IMR-90 (cell line): ENCODE data around the gene INPP5B. TPM values are rescaled to one million over a fixed set of nuclear protein-coding genes. Genes with fewer than 3 reads are reported as not detected.
"Not testable (repeated sequence)": the region's sequence is repeated elsewhere in the genome, so short reads cannot be mapped to it uniquely, and the experiment has no call there.

Source experiments
- ATAC-seq: fragments of 200-7000 bp; cut with Tn5 transposase; 2 replicates; pipeline ENCODE4 v1.9.1; 2020; ENCODE audit warnings: low read depth, mild to moderate bottlenecking, moderate library complexity
- BruUV-seq: library from RNA; stranded (reverse); fragments of 400-500 nt; replicated peaks from 2 replicates; lab custom pipeline; 2021; lab: Mats Ljungman, UMichigan
- CTCF ChIA-PET: fragments of 300-600 bp; formaldehyde crosslinking; extraction: SDS; loops from one replicate; lab custom pipeline; 2021; ENCODE audit warnings: antibody characterized with exemption; lab: Yijun Ruan, JAX
- POLR2A ChIA-PET: fragments of 300-600 bp; sonication (Branson Sonifier 250); formaldehyde crosslinking; loops from one replicate; lab custom pipeline; 2022; ENCODE audit warnings: antibody characterized with exemption; ENCODE audit not compliant: unreplicated experiment; lab: Charles Lee
- DNase-seq: peaks from one replicate; pipeline ENCODE4 v3.0.0; 2013
- H2AFZ ChIP-seq: replicated peaks from 2 replicates; pipeline ENCODE3; 2013; ENCODE audit warnings: low read length, mild to moderate bottlenecking; ENCODE audit not compliant: poor library complexity
- H2AK5ac ChIP-seq: 2 replicates; pipeline ENCODE4 v1.6.1; 2013; ENCODE audit warnings: low read depth, low read length, inconsistent platforms
- H2AK9ac ChIP-seq: replicated peaks from 2 replicates; pipeline ENCODE3; 2013; ENCODE audit warnings: mild to moderate bottlenecking, low read depth, low read length, moderate library complexity; ENCODE audit not compliant: poor library complexity
- H2BK120ac ChIP-seq: 2 replicates; pipeline ENCODE4 v1.6.1; 2013; ENCODE audit warnings: low read depth, low read length, inconsistent platforms
- H2BK15ac ChIP-seq: 3 replicates; pipeline ENCODE4 v1.6.1; 2013; ENCODE audit warnings: low read depth, low read length, inconsistent platforms
- H2BK20ac ChIP-seq: 2 replicates; pipeline ENCODE4 v1.6.1; 2013; ENCODE audit warnings: low read depth, mild to moderate bottlenecking, inconsistent platforms, low read length, moderate library complexity
- H2BK5ac ChIP-seq: 2 replicates; pipeline ENCODE4 v1.6.1; 2013; ENCODE audit warnings: mild to moderate bottlenecking, low read depth, low read length, inconsistent platforms; ENCODE audit not compliant: poor library complexity, severe bottlenecking
- H3K14ac ChIP-seq: replicated peaks from 2 replicates; pipeline ENCODE4 v1.6.1; 2013; ENCODE audit warnings: low read depth, low read length, inconsistent platforms
- H3K18ac ChIP-seq: 2 replicates; pipeline ENCODE4 v1.6.1; 2013; ENCODE audit warnings: low read depth, low read length, control low read depth
- H3K23ac ChIP-seq: 2 replicates; pipeline ENCODE4 v1.6.1; 2013; ENCODE audit warnings: low read depth, low read length, inconsistent platforms
- H3K27ac ChIP-seq: 2 replicates; pipeline ENCODE4 v1.5.1; 2013; ENCODE audit warnings: mild to moderate bottlenecking, control low read depth, low read length; ENCODE audit not compliant: insufficient read depth
- H3K27me3 ChIP-seq: 2 replicates; pipeline ENCODE4 v1.6.1; 2013; ENCODE audit warnings: low read length; ENCODE audit not compliant: control insufficient read depth, insufficient read depth
- H3K36me3 ChIP-seq: 2 replicates; pipeline ENCODE4 v1.6.1; 2013; ENCODE audit warnings: low read length, mixed read lengths; ENCODE audit not compliant: control insufficient read depth, insufficient read depth
- H3K4ac ChIP-seq: 2 replicates; pipeline ENCODE4 v1.6.1; 2013; ENCODE audit warnings: low read depth, low read length, inconsistent platforms
- H3K4me1 ChIP-seq: 2 replicates; pipeline ENCODE4 v1.6.1; 2013; ENCODE audit warnings: low read length, mixed read lengths; ENCODE audit not compliant: control insufficient read depth, insufficient read depth
- H3K4me2 ChIP-seq: 2 replicates; pipeline ENCODE4 v1.6.1; 2013; ENCODE audit warnings: low read depth, mild to moderate bottlenecking, control low read depth, low read length, moderate library complexity
- H3K4me3 ChIP-seq: 2 replicates; pipeline ENCODE4 v1.5.1; 2013; ENCODE audit warnings: low read depth, mild to moderate bottlenecking, control low read depth, low read length, moderate library complexity; ENCODE audit not compliant: insufficient read depth
- H3K56ac ChIP-seq: 2 replicates; pipeline ENCODE4 v1.6.1; 2013; ENCODE audit warnings: low read length, inconsistent platforms; ENCODE audit not compliant: insufficient read depth; ENCODE audit errors: extremely low read depth
- H3K79me1 ChIP-seq, 2 experiments: 2 replicates each; pipeline ENCODE4 v1.6.1; 2013; ENCODE audit warnings: low read length in 2 of 2, inconsistent platforms in 1 of 2, low read depth in 1 of 2
- H3K9ac ChIP-seq: 2 replicates; pipeline ENCODE4 v1.6.1; 2013; ENCODE audit warnings: low read depth, low read length, control low read depth
- H3K9me1 ChIP-seq: 2 replicates; pipeline ENCODE4 v1.6.1; 2013; ENCODE audit warnings: low read length, inconsistent platforms; ENCODE audit not compliant: insufficient read depth
- H3K9me3 ChIP-seq: 2 replicates; pipeline ENCODE4 v1.6.1; 2013; ENCODE audit warnings: low read length; ENCODE audit not compliant: control insufficient read depth, insufficient read depth
- H4K20me1 ChIP-seq: 2 replicates; pipeline ENCODE4 v1.6.1; 2013; ENCODE audit warnings: low read length, inconsistent platforms; ENCODE audit not compliant: insufficient read depth
- H4K5ac ChIP-seq: 2 replicates; pipeline ENCODE4 v1.6.1; 2013; ENCODE audit warnings: mild to moderate bottlenecking, low read depth, low read length, control low read depth
- H4K8ac ChIP-seq, 2 experiments: 2 replicates each; pipeline ENCODE4 v1.6.1; 2013; ENCODE audit warnings: low read depth in 2 of 2, low read length in 2 of 2, control low read depth in 1 of 2, inconsistent platforms in 1 of 2
- H4K91ac ChIP-seq: 2 replicates; pipeline ENCODE4 v1.6.1; 2013; ENCODE audit warnings: low read depth, low read length, inconsistent platforms; ENCODE audit not compliant: insufficient read depth
- WGBS, 2 experiments: methylation state at CpG; one replicate each; pipeline versions ENCODE4 v1.1.5 to v1.1.7; 2013; ENCODE audit warnings: missing lambda C conversion rate in 2 of 2; ENCODE audit not compliant: insufficient read length in 1 of 2; ENCODE audit errors: extremely low coverage in 2 of 2; 5-methylcytosine and 5-hydroxymethylcytosine counted together
- dilution Hi-C: fragments of 300-500 bp; cut with HindIII; formaldehyde crosslinking; loops from one replicate; pipeline ENCODE4 v1.14.3; 2018; ENCODE audit warnings: low sequenced_read_pairs; ENCODE audit not compliant: unreplicated experiment
- in situ Hi-C: fragments of 300-500 bp; cut with MboI; formaldehyde crosslinking; loops from 3 replicates; pipeline ENCODE4 v1.14.3; 2019; ENCODE audit warnings: low sequenced_read_pairs, inconsistent platforms, mixed read lengths
- intact Hi-C: fragments of 100-400 bp; cut with micrococcal nuclease; formaldehyde crosslinking; loops from 2 replicates; pipeline ENCODE4 v1.10.0; 2022
- polyA plus RNA-seq, 3 experiments: library from polyadenylated mRNA; depleted of rRNA; stranded (reverse); fragments of >200 nt; gene quantifications; 2 replicates each; pipeline ENCODE4 v1.2.3, GENCODE V29; 2012; ENCODE audit warnings: low replicate concordance in 1 of 3
- total RNA-seq: library from RNA; depleted of rRNA; stranded (reverse); fragments of >200 nt; gene quantifications from 2 replicates; pipeline ENCODE4 v1.2.3, GENCODE V29; 2012

Gene INPP5B
- total and polyA plus RNA-seq, 2 of the 4 experiments (the other 2 are of a cell fraction) = 9.4 to 20.4 TPM

DNA sequence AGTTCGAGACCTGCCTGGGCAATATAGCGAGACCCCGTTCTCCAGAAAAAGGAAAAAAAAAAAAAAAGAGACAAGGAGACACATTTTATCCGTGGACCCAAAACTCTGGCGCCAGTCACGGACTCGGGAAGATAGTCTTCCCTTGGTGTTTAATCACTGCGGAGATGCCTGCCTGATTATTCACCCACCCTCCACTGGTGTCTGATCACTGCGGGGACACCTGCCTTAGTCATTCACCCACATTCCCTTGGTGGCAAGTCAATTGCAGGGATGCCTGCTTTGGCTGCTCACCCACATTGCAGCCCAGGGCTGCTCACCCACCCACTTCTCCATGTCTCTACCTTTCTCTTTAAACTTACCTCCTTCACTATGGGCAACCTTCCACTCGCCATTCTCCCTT lies 38.3 kb downstream of the INPP5B start:
- H3K4ac ChIP-seq, in situ Hi-C loops, H3K23ac ChIP-seq, H2AK9ac ChIP-seq, H3K9ac ChIP-seq, H3K56ac ChIP-seq, H3K27me3 ChIP-seq, dilution Hi-C loops, H3K14ac ChIP-seq, H3K79me1 ChIP-seq, BruUV-seq, ATAC-seq, H2AFZ ChIP-seq, DNase-seq, H4K20me1 ChIP-seq, H4K91ac ChIP-seq, H3K4me2 ChIP-seq, H3K9me3 ChIP-seq, CTCF ChIA-PET, H3K18ac ChIP-seq, H2AK5ac ChIP-seq, H3K4me3 ChIP-seq, H2BK5ac ChIP-seq, H3K36me3 ChIP-seq, H4K5ac ChIP-seq, POLR2A ChIA-PET, H2BK120ac ChIP-seq, intact Hi-C loops, H2BK15ac ChIP-seq, H3K27ac ChIP-seq, H4K8ac ChIP-seq, H2BK20ac ChIP-seq, H3K9me1 ChIP-seq, H3K4me1 ChIP-seq: not testable (repeated sequence)
- WGBS, 2 experiments = 87% methylated on average over 3 of the region's 10 CpGs; no CpG with 5 or more reads in 1 of the 2 experiments

DNA sequence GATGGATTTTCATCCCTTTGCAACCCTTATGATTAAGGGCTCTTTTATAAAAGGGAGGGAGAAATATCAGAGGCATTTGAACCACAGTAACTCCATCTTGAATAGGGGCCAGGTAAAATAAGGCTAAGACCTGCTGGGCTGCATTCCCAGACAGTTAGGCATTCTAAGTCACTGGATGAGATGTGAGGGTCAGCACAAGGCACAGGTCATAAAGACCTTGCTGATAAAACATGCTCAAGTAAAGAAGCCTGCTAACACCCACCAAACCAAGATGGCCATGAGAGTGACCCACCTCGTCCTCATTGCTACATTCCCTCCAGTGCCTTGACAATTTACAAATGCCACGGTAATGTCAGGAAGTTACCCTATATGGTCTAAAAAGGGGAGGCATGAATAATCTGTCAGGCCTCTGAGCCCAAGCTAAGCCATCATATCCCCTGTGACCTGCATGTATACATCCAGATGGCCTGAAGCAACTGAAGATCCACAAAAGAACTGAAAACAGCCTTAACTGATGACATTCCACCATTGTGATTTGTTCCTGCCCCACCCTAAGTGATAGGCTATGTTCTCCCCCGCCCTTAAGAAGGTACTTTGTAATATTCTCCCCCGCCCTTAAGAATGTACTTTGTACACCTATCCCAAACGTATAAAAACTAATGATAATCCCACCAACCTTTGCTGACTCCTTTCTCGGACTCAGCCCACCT lies 39.3 kb downstream of the INPP5B start:
- H3K4ac ChIP-seq, CTCF ChIA-PET, H3K4me3 ChIP-seq, H3K14ac ChIP-seq, H2BK5ac ChIP-seq, BruUV-seq, H3K27ac ChIP-seq, H2BK120ac ChIP-seq, intact Hi-C loops, H3K79me1 ChIP-seq, H3K18ac ChIP-seq, H2BK20ac ChIP-seq, H2AK9ac ChIP-seq, dilution Hi-C loops, H2AK5ac ChIP-seq, H2AFZ ChIP-seq, H3K9me1 ChIP-seq, in situ Hi-C loops, H4K8ac ChIP-seq, H3K4me2 ChIP-seq, POLR2A ChIA-PET, H4K5ac ChIP-seq, H3K9ac ChIP-seq, H4K91ac ChIP-seq, H3K27me3 ChIP-seq, H3K9me3 ChIP-seq, H3K56ac ChIP-seq, H3K23ac ChIP-seq, ATAC-seq, H4K20me1 ChIP-seq, H2BK15ac ChIP-seq, H3K4me1 ChIP-seq, DNase-seq: not testable (repeated sequence)
- WGBS, 2 experiments = no CpG with 5 or more reads among the region's 6 CpGs
- peaks cover 12% of the 10 kb centered on the region for H3K36me3 ChIP-seq
